ENCODE results near the gene TECTA.

The TECTA gene

GRCh38 chr11:121082670-121083069 is 18.4 kb upstream of the TECTA start:
- in situ Hi-C loops (cut with HindIII; ENCODE audit: low pct_ligation_motif_present, low pct_unique_long_range_greater_than_20kb, low sequenced_read_pairs) = no loop called here
- DNase-seq = peak; percentile 5

- no peak for DNase-seq
- in situ Hi-C loops (cut with HindIII; ENCODE audit: low pct_ligation_motif_present, low pct_unique_long_range_greater_than_20kb, low sequenced_read_pairs) = no loop called here
These were observed 14.2 kb upstream of the TECTA start for GRCh38 chr11:121086866-121087265.

GRCh38 chr11:121089566-121089965 is 11.5 kb upstream of the TECTA start:
- in situ Hi-C loops (cut with HindIII; ENCODE audit: low pct_ligation_motif_present, low pct_unique_long_range_greater_than_20kb, low sequenced_read_pairs) = no loop called here
- DNase-seq = no peak

GRCh38 chr11:121090145-121090721 is 10.8 kb upstream of the TECTA start:
- DNase-seq = no peak
- in situ Hi-C loops (cut with HindIII; ENCODE audit: low pct_ligation_motif_present, low pct_unique_long_range_greater_than_20kb, low sequenced_read_pairs) = no loop called here

GRCh38 chr11:121091492-121092152 is 9.4 kb upstream of the TECTA start:
- in situ Hi-C loops (cut with HindIII; ENCODE audit: low pct_ligation_motif_present, low pct_unique_long_range_greater_than_20kb, low sequenced_read_pairs) = no loop called here
- no peak for DNase-seq

DNA sequence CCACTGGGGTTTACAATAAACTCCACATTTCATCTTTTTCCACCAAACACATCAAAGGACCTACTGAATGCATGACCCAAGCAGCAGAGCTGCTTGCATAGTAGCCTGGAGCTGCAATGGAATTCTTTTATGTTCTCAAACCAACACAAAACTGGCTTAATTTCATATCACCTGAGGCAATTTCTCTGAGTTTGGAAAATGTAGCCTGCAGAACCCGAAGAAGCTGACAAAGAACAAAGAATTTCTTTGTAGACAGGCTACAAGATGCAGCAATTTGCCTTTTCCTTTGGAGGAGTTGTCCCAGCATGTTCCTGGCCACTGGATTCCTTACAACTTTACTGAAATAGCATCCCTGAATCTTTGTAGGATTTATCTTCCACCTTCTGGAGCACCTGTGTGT is 5.5 kb upstream of the TECTA start:
- DNase-seq = no peak
- in situ Hi-C loops (cut with HindIII; ENCODE audit: low pct_ligation_motif_present, low pct_unique_long_range_greater_than_20kb, low sequenced_read_pairs) = no loop called here

GRCh38 chr11:121099364-121099763 is 1.7 kb upstream of the TECTA start:
- no peak for DNase-seq
- in situ Hi-C loops (cut with HindIII; ENCODE audit: low pct_ligation_motif_present, low pct_unique_long_range_greater_than_20kb, low sequenced_read_pairs) = no loop called here

- in situ Hi-C loops (cut with HindIII; ENCODE audit: low pct_ligation_motif_present, low pct_unique_long_range_greater_than_20kb, low sequenced_read_pairs) = no loop called here
- no peak for DNase-seq
These were observed 1.2 kb upstream of the TECTA start for GRCh38 chr11:121099885-121100284.

GRCh38 chr11:121104312-121104762 is 3.3 kb downstream of the TECTA start:
- in situ Hi-C loops (cut with HindIII; ENCODE audit: low pct_ligation_motif_present, low pct_unique_long_range_greater_than_20kb, low sequenced_read_pairs) = no loop called here

DNA sequence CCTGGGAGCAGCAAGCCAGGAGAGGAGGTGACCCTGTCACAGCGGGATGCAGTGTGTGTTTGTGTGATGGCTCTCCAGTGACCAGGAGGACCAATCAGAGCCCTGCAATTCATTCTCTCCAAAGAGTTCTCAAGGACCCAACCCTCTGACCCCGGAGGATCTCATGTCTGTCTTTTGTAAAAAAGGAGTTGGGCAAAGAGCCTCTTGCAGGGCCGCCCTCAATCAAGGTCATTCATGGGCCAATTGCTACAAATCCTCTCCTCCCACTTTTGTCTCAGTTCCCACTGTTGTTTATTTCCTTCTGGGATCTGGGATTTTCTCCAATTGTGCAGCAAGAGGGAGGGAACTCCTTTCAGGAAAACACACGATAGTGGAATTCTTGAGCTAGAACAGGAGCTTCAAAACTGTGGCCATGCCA is 4.0 kb downstream of the TECTA start:
- in situ Hi-C loops (cut with HindIII; ENCODE audit: low pct_ligation_motif_present, low pct_unique_long_range_greater_than_20kb, low sequenced_read_pairs) = no loop called here
- no peak for DNase-seq

More at GRCh38 chr11:121104312-121104762, 3.3 kb downstream of the TECTA start:
- no peak for DNase-seq

GRCh38 chr11:121105481-121106195 is 4.6 kb downstream of the TECTA start:
- in situ Hi-C loops (cut with HindIII; ENCODE audit: low pct_ligation_motif_present, low pct_unique_long_range_greater_than_20kb, low sequenced_read_pairs) = no loop called here
- DNase-seq = no peak

DNA sequence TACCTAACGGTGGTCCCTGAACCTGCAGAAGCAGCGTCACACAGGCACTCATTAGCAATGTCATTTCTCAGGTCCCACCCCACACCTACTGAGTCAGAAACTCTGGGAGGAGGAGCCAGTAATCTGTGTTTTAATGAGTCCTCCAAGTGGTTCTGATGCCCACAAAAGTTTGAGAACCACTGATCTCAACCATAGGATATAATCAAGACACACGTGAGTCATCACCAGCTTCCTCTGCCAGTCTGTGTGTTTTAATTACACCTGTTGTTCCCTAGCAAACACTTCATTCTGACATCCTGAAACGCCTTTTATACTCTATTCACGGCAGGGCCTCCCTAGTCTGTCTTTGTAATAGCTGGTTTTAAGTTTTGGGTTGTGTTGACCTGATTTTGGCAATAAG is 5.8 kb downstream of the TECTA start:
- in situ Hi-C loops (cut with HindIII; ENCODE audit: low pct_ligation_motif_present, low pct_unique_long_range_greater_than_20kb, low sequenced_read_pairs) = no loop called here
- DNase-seq = no peak

DNA sequence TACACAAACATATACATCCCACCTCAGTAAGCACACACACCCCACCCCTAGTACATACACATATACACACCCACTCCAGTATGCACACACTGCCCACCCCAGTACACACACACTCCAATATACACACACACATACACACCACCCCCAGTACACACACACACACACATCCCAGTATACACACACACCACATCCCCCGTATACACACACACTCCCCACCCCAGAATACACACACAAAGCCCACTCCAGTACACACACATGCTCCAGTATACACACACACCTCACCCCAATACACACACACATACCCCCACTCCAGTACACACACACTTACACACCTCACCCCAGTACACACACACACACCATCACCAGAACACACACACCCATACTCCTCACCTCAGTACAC is 7.4 kb downstream of the TECTA start:
- in situ Hi-C loops (cut with HindIII; ENCODE audit: low pct_ligation_motif_present, low pct_unique_long_range_greater_than_20kb, low sequenced_read_pairs) = no loop called here
- no peak for DNase-seq

DNA sequence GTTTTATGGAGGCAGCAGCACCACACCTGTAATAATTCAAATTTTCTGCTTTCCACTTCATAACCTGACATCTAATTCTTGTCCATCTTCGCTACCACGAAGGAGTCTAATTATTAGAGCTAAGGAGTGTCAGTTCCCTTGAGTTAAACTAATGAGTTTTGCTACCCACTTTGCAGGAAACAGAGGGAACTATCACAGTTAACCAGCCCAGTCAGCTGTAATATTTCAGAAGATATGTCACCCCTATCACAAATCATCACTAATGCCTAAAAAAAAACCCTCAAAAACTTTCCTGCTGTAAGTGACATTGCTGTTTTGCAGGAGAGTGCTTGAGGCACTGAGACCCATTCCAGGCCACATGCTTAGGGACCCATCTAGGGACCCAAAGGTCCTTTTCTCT is 8.4 kb downstream of the TECTA start:
- DNase-seq = no peak
- in situ Hi-C loops (cut with HindIII; ENCODE audit: low pct_ligation_motif_present, low pct_unique_long_range_greater_than_20kb, low sequenced_read_pairs) = no loop called here

GRCh38 chr11:121109916-121110586 is 9.0 kb downstream of the TECTA start:
- DNase-seq = no peak
- in situ Hi-C loops (cut with HindIII; ENCODE audit: low pct_ligation_motif_present, low pct_unique_long_range_greater_than_20kb, low sequenced_read_pairs) = no loop called here

- no peak for DNase-seq
- in situ Hi-C loops (cut with HindIII; ENCODE audit: low pct_ligation_motif_present, low pct_unique_long_range_greater_than_20kb, low sequenced_read_pairs) = no loop called here
These were observed 10.1 kb downstream of the TECTA start for GRCh38 chr11:121110871-121111724.

GRCh38 chr11:121112498-121113455 is 11.7 kb downstream of the TECTA start:
- peak; percentile 53 for DNase-seq
- in situ Hi-C loops (cut with HindIII; ENCODE audit: low pct_ligation_motif_present, low pct_unique_long_range_greater_than_20kb, low sequenced_read_pairs) = no loop called here

Measured in ACHN (cell line).